Measurements from ENCODE around the gene MESD. TPM values are rescaled to one million over a fixed set of nuclear protein-coding genes. Genes with fewer than 3 reads are reported as not detected.

Gene MESD
- total and polyA plus RNA-seq, 2 of the 4 experiments (the other 2 are of a cell fraction): 10.0 to 14.0 TPM

DNA sequence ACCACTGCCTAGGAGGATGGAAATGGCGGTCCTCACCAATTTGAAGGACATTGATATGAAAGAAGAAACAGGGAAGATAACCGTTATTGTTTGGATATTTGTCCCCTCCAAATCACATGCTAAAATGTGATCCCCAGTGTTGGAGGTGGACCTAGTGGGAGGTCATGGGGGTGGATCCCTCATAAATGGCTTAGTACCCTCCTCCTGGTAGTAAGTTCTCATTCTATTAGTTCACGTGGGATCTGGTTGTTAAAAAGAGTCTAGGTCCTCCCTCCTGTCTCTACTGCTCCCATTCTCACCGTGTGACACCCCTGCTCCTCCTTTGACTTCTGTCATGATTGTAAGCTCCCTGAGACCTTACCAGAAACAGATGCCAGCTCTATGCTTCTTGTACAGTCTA lies 41.6 kb upstream of the MESD start:
- no CpG with 5 or more reads among the region's 4 CpGs for WGBS, 2 experiments (ENCODE audit: extremely low coverage in 2 of 2, insufficient read length in 1 of 2)
- BruUV-seq (replicated peaks): no TSS peak
- in situ Hi-C loops (cut with MboI; ENCODE audit: low sequenced_read_pairs): no loop called here
- H3K56ac ChIP-seq (ENCODE audit: extremely low read depth, insufficient read depth, low read length): no peak overlapping the region
- no peak overlapping the region for H3K4me3 ChIP-seq (ENCODE audit: insufficient read depth, low read depth, low read length)
- dilution Hi-C loops (cut with HindIII; ENCODE audit: low sequenced_read_pairs, unreplicated experiment): no loop called here
- no peaks in the 10 kb centered on the region for H4K20me1 ChIP-seq (ENCODE audit: insufficient read depth, low read length)
- CTCF ChIA-PET: no interaction called here
- H2BK15ac ChIP-seq (ENCODE audit: low read depth, low read length): no peak overlapping the region
- H3K23ac ChIP-seq (ENCODE audit: low read depth, low read length): no peak overlapping the region
- ATAC-seq (ENCODE audit: low read depth) (no peak), DNase-seq (no peak)
- no peak overlapping the region for H3K27ac ChIP-seq (ENCODE audit: insufficient read depth, low read length)
- H2AK9ac ChIP-seq (replicated peaks; ENCODE audit: low read depth, low read length, poor library complexity): no peak overlapping the region
- H3K18ac ChIP-seq (ENCODE audit: low read depth, low read length): no peak overlapping the region
- H3K36me3 ChIP-seq (ENCODE audit: control insufficient read depth, insufficient read depth, low read length): no peaks in the 10 kb centered on the region
- no peak overlapping the region for H3K9ac ChIP-seq (ENCODE audit: low read depth, low read length)
- no peak overlapping the region for H4K8ac ChIP-seq (ENCODE audit: low read depth in 2 of 2, low read length in 2 of 2)
- H3K14ac ChIP-seq (replicated peaks; ENCODE audit: low read depth, low read length): no peak overlapping the region
- intact Hi-C loops (cut with micrococcal nuclease): no loop called here
- H2AK5ac ChIP-seq (ENCODE audit: low read depth, low read length): no peak overlapping the region
- H3K4me1 ChIP-seq (ENCODE audit: control insufficient read depth, insufficient read depth, low read length): peaks cover 4% of the 10 kb centered on the region
- TF ChIP-seq FOS (IDR thresholded peaks at IDR 0.05; ENCODE audit: low read depth, low read length) (no peak), POLR2A (IDR thresholded peaks at IDR 0.05; ENCODE audit: low read depth, low read length) (no peak), CEBPB (IDR thresholded peaks at IDR 0.05; ENCODE audit: low read depth, low read length) (no peak)
- H3K4ac ChIP-seq (ENCODE audit: low read depth, low read length): no peak overlapping the region
- no peak overlapping the region for H4K91ac ChIP-seq (ENCODE audit: insufficient read depth, low read depth, low read length)
- no peak overlapping the region for H4K5ac ChIP-seq (ENCODE audit: low read depth, low read length)
- no peaks in the 10 kb centered on the region for H3K27me3 ChIP-seq (ENCODE audit: control insufficient read depth, insufficient read depth, low read length)
- POLR2A ChIA-PET (ENCODE audit: unreplicated experiment): no interaction called here
- H2BK5ac ChIP-seq (ENCODE audit: low read depth, low read length, poor library complexity, severe bottlenecking): no peak overlapping the region
- peaks cover 0 to 4% of the 10 kb centered on the region in 2 experiments; a peak in 1 of 4 replicates for H3K79me1 ChIP-seq (ENCODE audit: low read depth in 1 of 2, low read length in 2 of 2)
- no peak overlapping the region for H3K4me2 ChIP-seq (ENCODE audit: low read depth, low read length)
- H3K9me3 ChIP-seq (ENCODE audit: control insufficient read depth, insufficient read depth, low read length): peaks cover 5% of the 10 kb centered on the region
- no peak overlapping the region for H2BK20ac ChIP-seq (ENCODE audit: low read depth, low read length)
- no peak overlapping the region for H2AFZ ChIP-seq (replicated peaks; ENCODE audit: low read length, poor library complexity)
- no peak overlapping the region for H2BK120ac ChIP-seq (ENCODE audit: low read depth, low read length)
- H3K9me1 ChIP-seq (ENCODE audit: insufficient read depth, low read length): 0 out of 2 replicates have a peak, but pooled peaks cover 4% of the 10 kb centered on the region

Data from IMR-90 (cell line).